ENCODE results near the gene RYR1. TPM values are rescaled to one million over a fixed set of nuclear protein-coding genes. Genes with fewer than 3 reads are reported as not detected.

RYR1 gene
- total RNA-seq, 1 donor from 2014 or later = 1.3 TPM

DNA sequence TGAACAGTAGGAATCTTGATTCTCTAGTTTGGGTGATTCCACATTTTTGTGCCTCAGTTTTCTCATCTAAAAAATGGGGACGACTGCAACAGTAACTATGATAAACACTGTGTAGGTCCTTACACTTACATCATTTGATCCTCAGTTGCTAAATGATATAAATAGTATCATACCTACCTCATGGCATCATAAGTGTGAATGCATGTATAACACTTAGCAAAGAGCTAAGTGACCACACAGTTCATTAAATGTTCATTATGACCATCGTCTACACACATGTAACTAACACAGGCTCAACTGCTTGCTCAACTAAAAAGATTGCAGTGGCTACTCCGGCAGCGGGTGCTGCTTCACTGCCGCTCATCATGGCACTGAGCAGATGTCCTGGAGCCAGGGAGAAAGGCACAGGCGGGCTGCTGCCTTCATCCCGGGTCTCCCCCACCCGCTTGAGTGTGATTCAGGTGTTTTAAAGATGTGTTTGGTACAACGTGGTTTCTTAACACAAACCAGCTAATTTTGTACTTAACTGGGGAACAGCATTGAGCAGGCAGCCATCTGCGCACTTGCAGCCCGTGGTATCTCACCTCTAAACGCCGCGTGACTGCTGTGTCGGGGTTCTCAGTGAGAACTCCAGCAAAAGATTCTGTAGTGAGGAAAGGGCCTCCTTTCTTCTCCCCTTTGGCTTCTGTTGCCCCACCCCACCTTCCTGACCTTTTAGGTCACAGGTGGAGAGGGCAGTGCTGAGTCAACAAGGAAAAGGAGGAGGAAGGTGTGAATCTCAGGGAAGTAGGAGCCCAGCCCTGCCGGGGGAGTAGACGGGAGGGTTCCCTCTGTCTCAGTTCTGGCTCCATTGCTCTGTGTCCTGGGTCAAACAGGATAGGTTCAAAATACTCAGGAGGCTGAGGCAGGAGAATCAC, 202.2 kb downstream of the RYR1 start:
- TF ChIP-seq, protein P1, sequence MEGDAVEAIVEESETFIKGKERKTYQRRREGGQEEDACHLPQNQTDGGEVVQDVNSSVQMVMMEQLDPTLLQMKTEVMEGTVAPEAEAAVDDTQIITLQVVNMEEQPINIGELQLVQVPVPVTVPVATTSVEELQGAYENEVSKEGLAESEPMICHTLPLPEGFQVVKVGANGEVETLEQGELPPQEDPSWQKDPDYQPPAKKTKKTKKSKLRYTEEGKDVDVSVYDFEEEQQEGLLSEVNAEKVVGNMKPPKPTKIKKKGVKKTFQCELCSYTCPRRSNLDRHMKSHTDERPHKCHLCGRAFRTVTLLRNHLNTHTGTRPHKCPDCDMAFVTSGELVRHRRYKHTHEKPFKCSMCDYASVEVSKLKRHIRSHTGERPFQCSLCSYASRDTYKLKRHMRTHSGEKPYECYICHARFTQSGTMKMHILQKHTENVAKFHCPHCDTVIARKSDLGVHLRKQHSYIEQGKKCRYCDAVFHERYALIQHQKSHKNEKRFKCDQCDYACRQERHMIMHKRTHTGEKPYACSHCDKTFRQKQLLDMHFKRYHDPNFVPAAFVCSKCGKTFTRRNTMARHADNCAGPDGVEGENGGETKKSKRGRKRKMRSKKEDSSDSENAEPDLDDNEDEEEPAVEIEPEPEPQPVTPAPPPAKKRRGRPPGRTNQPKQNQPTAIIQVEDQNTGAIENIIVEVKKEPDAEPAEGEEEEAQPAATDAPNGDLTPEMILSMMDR (IDR thresholded peaks at IDR 0.05; ENCODE audit: unreplicated experiment) = no peak
- Mint-ChIP-seq H3K27ac (ENCODE audit: unreplicated experiment) (no peak overlapping the region), H3K36me3 (ENCODE audit: low read depth, unreplicated experiment) (peaks cover 17% of the 10 kb centered on the region), H3K4me3 (ENCODE audit: unreplicated experiment) (no peak overlapping the region), H3K4me1 (ENCODE audit: unreplicated experiment) (peaks cover 17% of the 10 kb centered on the region), H3K9me3 (ENCODE audit: unreplicated experiment) (no peaks in the 10 kb centered on the region), H3K27me3 (ENCODE audit: unreplicated experiment) (peaks cover 2% of the 10 kb centered on the region)
- no peak for DNase-seq (ENCODE audit: low spot score)

Other genes with a start within 250 kb of the RYR1 start
- 6.0 TPM for gene DPF1, start 209.5 kb upstream of the RYR1 start, total RNA-seq (ENCODE audit: unreplicated experiment)
- 2.1 TPM for gene PPP1R14A, start 177.3 kb upstream of the RYR1 start, total RNA-seq (ENCODE audit: unreplicated experiment)
- gene SPINT2, start 169.1 kb upstream of the RYR1 start, total RNA-seq (ENCODE audit: unreplicated experiment) = 93.4 TPM
- 2.7 TPM for gene C19orf33, start 129.4 kb upstream of the RYR1 start, total RNA-seq (ENCODE audit: unreplicated experiment)
- gene YIF1B, start 117.7 kb upstream of the RYR1 start, total RNA-seq (ENCODE audit: unreplicated experiment) = 55.2 TPM
- gene KCNK6, start 113.8 kb upstream of the RYR1 start, total RNA-seq (ENCODE audit: unreplicated experiment) = 15.8 TPM
- 3.2 TPM for gene CATSPERG, start 97.9 kb upstream of the RYR1 start, total RNA-seq (ENCODE audit: unreplicated experiment)
- gene PSMD8, start 59.1 kb upstream of the RYR1 start, total RNA-seq (ENCODE audit: unreplicated experiment) = 137 TPM
- gene GGN, start 45.7 kb upstream of the RYR1 start, total RNA-seq (ENCODE audit: unreplicated experiment) = 0.74 TPM
- 3.2 TPM for gene SPRED3, start 45.0 kb upstream of the RYR1 start, total RNA-seq (ENCODE audit: unreplicated experiment)
- gene FAM98C, start 30.6 kb upstream of the RYR1 start, total RNA-seq (ENCODE audit: unreplicated experiment) = 10.6 TPM
- gene RASGRP4, start 7.5 kb upstream of the RYR1 start, total RNA-seq (ENCODE audit: unreplicated experiment) = 8.1 TPM
- gene MAP4K1, start 184.3 kb downstream of the RYR1 start, total RNA-seq (ENCODE audit: unreplicated experiment) = 7.5 TPM
- gene EIF3K, start 185.5 kb downstream of the RYR1 start, total RNA-seq (ENCODE audit: unreplicated experiment) = 469 TPM
- gene ACTN4, start 214.0 kb downstream of the RYR1 start, total RNA-seq (ENCODE audit: unreplicated experiment) = 744 TPM